ENCODE results near the gene SLCO4A1.

SLCO4A1 gene

GRCh38 chr20:62718546-62718945, 76.2 kb downstream of the SLCO4A1 start:
- DNase-seq, result no peak

GRCh38 chr20:62719250-62719935, 77.1 kb downstream of the SLCO4A1 start:
- DNase-seq, result no peak
